ENCODE data around the gene GALNT17. TPM values are rescaled to one million over a fixed set of nuclear protein-coding genes. Genes with fewer than 3 reads are reported as not detected.

The GALNT17 gene
- total RNA-seq, 1 donor from 2014 or later = 95.3 TPM

DNA sequence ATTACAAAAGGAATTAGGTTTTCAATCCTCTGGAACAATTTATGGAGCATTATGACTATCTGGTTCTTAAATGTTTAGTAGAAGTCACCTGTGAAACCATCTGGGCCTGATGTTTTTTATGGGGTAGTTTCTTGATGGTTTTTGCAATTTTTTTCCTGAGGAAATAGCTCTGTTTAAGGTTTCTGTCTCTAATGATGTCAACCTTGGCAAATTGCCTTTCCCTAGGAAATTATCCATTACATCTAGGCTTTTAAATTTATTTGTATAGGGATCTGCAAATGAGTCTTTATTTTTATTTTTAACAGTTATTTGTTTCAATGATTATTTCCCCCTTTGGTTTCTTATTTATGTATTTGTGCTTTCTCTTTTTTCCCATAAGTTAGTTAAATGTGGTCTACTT is 222.8 kb downstream of the GALNT17 start:
- peaks cover 14% of the 10 kb centered on the region for H3K9me3 ChIP-seq (replicated peaks)
- H3K4me1 ChIP-seq = peaks cover 6% of the 10 kb centered on the region
- TF ChIP-seq, protein P1, sequence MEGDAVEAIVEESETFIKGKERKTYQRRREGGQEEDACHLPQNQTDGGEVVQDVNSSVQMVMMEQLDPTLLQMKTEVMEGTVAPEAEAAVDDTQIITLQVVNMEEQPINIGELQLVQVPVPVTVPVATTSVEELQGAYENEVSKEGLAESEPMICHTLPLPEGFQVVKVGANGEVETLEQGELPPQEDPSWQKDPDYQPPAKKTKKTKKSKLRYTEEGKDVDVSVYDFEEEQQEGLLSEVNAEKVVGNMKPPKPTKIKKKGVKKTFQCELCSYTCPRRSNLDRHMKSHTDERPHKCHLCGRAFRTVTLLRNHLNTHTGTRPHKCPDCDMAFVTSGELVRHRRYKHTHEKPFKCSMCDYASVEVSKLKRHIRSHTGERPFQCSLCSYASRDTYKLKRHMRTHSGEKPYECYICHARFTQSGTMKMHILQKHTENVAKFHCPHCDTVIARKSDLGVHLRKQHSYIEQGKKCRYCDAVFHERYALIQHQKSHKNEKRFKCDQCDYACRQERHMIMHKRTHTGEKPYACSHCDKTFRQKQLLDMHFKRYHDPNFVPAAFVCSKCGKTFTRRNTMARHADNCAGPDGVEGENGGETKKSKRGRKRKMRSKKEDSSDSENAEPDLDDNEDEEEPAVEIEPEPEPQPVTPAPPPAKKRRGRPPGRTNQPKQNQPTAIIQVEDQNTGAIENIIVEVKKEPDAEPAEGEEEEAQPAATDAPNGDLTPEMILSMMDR (IDR thresholded peaks at IDR 0.05; ENCODE audit: borderline replicate concordance) = no peak
- no peak for DNase-seq
- no peaks in the 10 kb centered on the region for H3K36me3 ChIP-seq
- H3K4me3 ChIP-seq = no peak overlapping the region
- H3K27ac ChIP-seq (replicated peaks) = no peak overlapping the region
- no peaks in the 10 kb centered on the region for H3K27me3 ChIP-seq (ENCODE audit: low read depth)
- intact Hi-C loops (cut with micrococcal nuclease) = no loop called here

DNA sequence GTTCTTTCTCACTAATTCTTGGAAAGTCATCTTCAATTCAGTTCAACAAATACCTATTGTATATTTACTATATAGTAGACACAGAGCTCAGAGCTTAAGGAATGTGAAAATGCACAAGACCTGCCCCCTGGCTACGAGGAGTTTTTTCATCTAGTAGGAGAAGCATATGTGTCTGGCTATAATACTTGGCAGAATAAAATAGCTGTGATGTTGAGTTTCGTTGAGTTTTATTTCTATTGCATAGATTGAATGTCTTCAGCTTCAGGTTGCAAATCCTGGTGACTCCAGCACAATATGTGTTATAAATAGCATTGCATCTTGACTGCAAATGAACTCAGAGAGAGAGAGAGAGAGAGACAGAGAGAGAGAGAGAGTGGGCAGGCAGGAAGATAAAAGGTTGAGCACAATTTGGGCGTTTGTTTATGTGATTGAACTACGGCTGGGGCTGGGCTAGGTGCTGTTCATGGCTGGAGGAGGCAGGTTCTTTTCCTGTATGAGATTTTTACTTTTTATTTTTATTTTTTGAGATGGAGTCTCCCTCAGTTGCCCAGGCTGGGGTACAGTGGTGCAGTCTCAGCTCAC is 229.6 kb downstream of the GALNT17 start:
- peaks cover 18% of the 10 kb centered on the region for H3K4me1 ChIP-seq
- H3K4me3 ChIP-seq = no peak overlapping the region
- H3K27me3 ChIP-seq (ENCODE audit: low read depth) = no peaks in the 10 kb centered on the region
- H3K27ac ChIP-seq (replicated peaks) = no peak overlapping the region
- H3K9me3 ChIP-seq (replicated peaks) = no peaks in the 10 kb centered on the region
- intact Hi-C loops (cut with micrococcal nuclease) = no loop called here
- no peaks in the 10 kb centered on the region for H3K36me3 ChIP-seq
- DNase-seq = no peak
- TF ChIP-seq, protein P1 (IDR thresholded peaks at IDR 0.05; ENCODE audit: borderline replicate concordance) = no peak

DNA sequence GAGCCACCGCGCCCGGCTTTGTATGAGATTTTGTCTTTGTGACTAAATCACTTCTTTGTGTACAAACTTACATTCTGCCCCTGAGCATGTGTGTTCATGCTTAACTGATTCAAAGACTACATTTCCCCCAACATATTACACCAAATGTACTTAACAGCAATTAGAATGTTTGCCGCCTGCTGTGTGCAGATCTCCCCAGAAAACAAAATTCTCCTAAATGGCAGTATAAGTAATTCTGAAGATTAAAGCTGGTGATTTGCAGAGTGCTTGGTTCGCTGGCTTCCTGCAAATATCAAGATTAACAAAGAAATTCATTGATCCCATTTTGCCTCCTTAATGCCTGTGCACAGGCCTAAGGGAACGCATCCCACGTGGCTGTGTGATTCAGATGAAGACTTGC is 230.3 kb downstream of the GALNT17 start:
- Histone ChIP-seq H3K9me3 (replicated peaks) (no peaks in the 10 kb centered on the region), H3K27me3 (ENCODE audit: low read depth) (no peaks in the 10 kb centered on the region), H3K4me3 (no peak overlapping the region), H3K36me3 (no peaks in the 10 kb centered on the region), H3K4me1 (peaks cover 18% of the 10 kb centered on the region), H3K27ac (replicated peaks) (no peak overlapping the region)
- TF ChIP-seq, protein P1 (IDR thresholded peaks at IDR 0.05; ENCODE audit: borderline replicate concordance) = no peak
- intact Hi-C loops (cut with micrococcal nuclease) = no loop called here
- no peak for DNase-seq

DNA sequence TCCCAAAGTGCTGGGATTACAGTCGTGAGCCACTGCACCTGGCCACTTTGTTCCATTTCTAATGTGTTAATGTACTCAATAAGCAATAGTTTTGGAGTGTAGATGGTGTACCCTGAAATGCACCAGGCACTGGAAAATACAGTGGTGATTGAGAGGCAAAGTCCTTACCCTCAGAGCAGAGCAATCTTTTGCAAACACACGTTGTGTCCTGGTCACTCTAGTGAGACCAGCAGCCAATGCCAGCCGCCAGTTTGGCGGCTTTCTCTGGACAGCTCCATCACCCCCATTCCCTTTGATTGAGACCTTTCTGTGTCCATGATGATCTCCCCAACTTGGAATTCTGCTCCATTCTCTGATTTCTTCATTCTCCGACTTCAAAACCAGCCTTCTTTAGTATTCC is 231.3 kb downstream of the GALNT17 start:
- Histone ChIP-seq H3K9me3 (replicated peaks) (no peaks in the 10 kb centered on the region), H3K27me3 (ENCODE audit: low read depth) (no peaks in the 10 kb centered on the region), H3K36me3 (no peaks in the 10 kb centered on the region), H3K4me1 (peaks cover 18% of the 10 kb centered on the region), H3K27ac (replicated peaks) (no peak overlapping the region), H3K4me3 (no peak overlapping the region)
- DNase-seq = no peak
- TF ChIP-seq, protein P1 (IDR thresholded peaks at IDR 0.05; ENCODE audit: borderline replicate concordance) = no peak
- intact Hi-C loops (cut with micrococcal nuclease) = no loop called here

DNA sequence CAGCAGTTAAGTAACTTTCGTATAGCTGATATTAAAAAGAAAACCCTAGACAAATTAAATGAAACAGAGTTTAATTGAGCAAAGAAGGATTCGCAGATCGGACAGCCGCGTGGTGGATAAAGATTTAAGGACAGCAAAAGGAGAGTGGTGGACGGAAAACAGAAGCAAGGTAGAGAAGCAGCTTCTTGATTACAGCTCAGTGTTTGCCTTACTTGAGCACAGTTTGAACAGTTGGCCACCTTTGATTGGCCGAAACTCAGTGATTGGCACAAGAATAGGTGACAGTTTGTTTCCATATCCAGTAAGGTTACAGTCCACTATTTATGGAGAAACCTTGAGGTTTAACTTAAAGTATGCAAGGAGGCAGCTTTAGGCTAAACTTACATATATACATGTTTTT is 231.7 kb downstream of the GALNT17 start:
- Histone ChIP-seq H3K4me3 (no peak overlapping the region), H3K36me3 (no peaks in the 10 kb centered on the region), H3K4me1 (peaks cover 18% of the 10 kb centered on the region), H3K9me3 (replicated peaks) (no peaks in the 10 kb centered on the region), H3K27ac (replicated peaks) (no peak overlapping the region), H3K27me3 (ENCODE audit: low read depth) (no peaks in the 10 kb centered on the region)
- DNase-seq = no peak
- TF ChIP-seq, protein P1 (IDR thresholded peaks at IDR 0.05; ENCODE audit: borderline replicate concordance) = no peak
- intact Hi-C loops (cut with micrococcal nuclease) = no loop called here
